HG03139 (cell line): ENCODE data around the gene PRR19.

Experiments
- ATAC-seq: cut with Tn5 transposase; IDR thresholded peaks from one replicate; pipeline ENCODE4 v1.9.1; 2021; ENCODE audit not compliant: unreplicated experiment

PRR19 gene

DNA sequence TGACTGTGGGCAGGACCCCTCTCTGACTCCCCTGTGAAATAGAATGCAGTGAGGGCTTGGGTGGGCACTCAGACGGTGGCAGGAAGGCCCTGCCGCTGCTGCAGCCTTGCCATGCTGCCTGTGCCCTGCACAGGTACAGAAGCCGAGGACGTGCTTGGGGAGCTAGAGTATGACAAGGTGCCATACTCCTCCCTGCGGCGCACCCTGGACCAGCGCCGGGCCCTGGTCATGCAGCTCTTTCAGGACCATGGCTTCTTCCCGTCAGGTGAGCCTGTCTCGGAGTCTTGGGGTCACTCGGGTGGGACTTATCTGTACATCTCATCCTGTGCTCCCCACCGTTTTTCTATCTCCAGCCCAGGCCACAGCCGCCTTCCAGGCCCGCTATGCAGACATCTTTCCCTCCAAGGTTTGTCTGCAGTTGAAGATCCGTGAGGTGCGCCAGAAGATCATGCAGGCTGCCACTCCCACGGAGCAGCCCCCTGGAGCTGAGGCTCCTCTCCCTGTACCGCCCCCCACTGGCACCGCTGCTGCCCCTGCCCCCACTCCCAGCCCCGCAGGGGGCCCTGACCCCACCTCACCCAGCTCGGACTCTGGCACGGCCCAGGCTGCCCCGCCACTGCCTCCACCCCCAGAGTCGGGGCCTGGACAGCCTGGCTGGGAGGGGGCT is 7.3 kb upstream of the PRR19 start:
- no peak for ATAC-seq

- ATAC-seq, result no peak
Measured at GRCh38 chr19:42295342-42295741, 6.6 kb upstream of the PRR19 start.

DNA sequence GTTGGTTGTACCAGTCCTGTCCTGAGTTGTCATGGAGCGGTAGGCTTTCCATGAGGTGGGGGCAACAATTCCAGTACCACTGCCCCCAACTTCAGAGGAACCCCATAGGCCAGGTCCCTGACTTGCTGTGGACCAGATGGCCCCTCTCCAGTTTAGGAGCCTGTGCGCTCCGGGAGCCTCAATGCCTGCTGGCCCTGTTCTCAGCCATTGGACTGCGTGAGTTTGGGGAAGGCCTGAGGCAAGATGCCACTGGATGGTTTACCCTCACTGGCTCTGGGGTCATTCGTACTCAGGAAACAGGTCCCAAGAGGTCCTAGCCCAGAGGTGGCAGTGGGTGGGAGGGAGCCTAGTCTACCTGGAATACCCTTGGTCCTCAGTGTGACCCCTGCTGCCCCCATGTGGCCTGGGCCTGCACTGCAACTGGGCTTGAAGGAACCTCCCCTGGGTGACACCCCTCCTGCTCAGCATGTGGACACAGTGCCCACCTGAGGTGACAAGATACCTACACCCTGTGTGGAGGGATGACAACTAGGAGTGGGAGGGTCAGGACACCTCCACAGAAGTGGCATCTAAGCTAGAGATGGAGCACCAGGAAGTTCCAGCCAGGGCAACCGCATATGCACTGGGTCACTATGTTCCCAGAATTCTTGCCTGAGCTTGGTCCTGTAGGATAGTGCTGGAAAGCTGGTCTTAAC is 6.0 kb upstream of the PRR19 start:
- no peak for ATAC-seq

- ATAC-seq, result no peak
Measured at GRCh38 chr19:42297039-42297438, 4.9 kb upstream of the PRR19 start.

DNA sequence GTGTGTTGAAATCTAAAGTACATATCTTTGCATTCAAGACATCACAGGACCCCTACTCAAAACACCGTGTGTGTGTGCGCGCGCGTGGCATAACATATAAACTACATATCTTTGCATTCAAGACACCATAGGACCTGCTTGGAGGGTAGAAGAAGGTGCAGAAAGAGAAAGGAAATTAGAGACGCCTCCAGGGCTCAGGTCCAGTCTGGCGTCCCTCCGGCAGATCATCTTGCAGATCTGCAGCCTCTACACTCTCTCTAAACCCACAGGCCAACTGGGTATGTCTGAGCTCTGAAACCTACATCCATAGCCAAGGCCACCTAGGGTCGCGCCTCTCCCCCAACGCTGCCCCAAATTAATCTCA is 1.2 kb downstream of the PRR19 start:
- ATAC-seq, result no peak

- ATAC-seq, result no peak
Measured at GRCh38 chr19:42303876-42304275, 1.9 kb downstream of the PRR19 start.

DNA sequence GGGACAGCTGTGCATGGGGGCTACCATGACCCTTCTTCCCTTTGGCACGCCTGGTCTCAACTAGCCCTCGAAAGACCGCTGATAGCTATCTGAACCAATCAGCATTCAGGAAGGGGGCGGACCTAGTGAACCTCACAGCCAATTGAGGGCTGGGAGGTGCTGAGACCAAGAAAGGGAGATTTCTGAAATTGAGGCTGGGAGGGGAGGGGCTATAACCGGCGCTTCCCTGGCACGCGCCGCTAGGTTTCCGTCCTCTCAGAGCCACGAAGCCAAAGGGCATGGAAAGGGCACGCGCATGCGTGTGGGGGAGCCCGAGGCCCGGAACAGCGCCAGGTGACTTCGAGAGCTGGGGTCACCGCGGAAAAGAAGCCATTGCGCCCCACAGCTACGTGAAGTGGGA is 4.7 kb downstream of the PRR19 start:
- ATAC-seq, result no peak

- no peak for ATAC-seq
Measured at GRCh38 chr19:42309686-42310085, 7.8 kb downstream of the PRR19 start.

DNA sequence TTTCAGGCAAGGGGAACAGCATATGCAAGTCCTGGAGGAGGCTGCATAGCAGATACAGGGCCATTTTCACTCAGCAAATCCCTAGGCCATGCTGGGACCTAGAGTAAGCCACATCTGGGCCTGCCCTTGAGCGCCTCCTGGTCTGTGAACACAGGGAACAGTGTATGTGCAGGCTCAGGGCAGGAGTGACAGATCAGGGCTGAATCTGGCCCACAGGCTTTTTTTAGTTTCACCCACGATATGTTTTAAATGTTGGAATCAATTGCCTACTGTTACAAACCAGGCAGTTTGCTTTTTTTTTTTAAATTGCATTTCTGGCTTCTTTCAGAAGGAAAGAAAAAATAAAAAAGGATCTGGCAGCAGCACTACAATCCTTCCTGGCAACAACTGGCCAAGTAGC is 9.7 kb downstream of the PRR19 start:
- ATAC-seq, result no peak

GRCh38 chr19:42312370-42312769 is 10.4 kb downstream of the PRR19 start:
- ATAC-seq, result no peak

- no peak for ATAC-seq
Measured at GRCh38 chr19:42313096-42313839, 11.3 kb downstream of the PRR19 start, which contains the start of gene TMEM145. Gene TMEM145 (plus strand): TSS chr19:42313309. CDS start chr19:42313377, 68 bp downstream.

DNA sequence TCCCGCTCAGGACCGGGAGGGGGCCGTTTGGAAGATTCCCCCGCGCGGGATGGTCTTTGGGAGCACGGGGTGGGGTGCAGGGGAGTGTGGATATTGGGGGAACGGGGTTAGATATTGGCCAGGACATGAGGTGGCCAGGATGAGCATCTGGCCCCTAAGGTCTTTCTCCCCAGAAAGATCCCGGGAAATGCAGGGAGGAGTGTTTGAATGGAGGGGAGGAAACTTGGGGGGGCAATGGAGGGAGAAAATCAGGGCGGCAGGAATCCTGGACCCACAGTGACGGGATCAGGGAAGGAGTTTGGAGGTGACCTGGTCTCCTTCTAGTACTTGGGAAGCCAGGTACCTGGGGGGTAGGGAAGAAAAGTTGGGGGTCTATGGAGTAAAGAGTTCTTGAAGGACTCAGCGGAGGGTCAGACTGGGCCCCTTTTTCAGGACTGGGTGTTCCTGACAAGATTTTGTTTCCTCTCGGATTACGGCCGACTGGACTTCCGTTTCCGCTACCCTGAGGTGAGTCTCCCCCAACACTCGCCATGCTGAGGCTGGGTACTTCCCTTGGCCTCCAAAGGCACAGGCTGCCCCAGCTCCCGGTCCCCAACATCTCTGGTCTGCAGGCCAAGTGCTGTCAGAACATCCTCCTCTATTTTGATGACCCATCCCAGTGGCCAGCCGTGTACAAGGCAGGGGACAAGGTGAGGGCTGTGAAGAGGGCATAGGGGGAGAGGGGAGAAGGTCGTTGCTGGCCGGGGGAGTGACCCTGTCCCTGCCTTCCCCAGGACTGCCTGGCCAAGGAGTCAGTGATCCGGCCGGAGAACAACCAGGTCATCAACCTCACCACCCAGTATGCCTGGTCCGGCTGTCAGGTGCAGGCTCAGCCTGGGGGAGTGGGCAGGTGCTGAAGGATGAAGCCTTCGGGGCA is 12.2 kb downstream of the PRR19 start:
- no peak for ATAC-seq

DNA sequence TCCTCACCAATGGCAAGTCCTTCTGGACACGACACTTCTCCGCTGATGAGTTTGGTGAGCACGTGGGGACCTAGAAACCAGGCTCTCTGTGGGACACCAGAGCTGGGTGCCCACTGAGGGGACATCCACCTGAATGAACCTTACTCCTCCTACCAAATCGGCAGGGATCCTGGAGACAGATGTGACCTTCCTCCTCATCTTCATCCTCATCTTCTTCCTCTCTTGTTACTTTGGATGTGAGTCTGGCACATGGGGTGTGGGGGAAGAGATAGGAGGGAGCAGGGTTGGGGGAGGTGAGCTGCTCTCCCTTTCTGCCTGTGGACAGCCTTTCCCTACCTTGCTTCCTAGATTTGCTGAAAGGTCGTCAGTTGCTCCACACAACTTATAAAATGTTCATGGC is 13.1 kb downstream of the PRR19 start:
- ATAC-seq, result no peak

GRCh38 chr19:42316223-42317211 is 14.6 kb downstream of the PRR19 start:
- ATAC-seq, result no peak

DNA sequence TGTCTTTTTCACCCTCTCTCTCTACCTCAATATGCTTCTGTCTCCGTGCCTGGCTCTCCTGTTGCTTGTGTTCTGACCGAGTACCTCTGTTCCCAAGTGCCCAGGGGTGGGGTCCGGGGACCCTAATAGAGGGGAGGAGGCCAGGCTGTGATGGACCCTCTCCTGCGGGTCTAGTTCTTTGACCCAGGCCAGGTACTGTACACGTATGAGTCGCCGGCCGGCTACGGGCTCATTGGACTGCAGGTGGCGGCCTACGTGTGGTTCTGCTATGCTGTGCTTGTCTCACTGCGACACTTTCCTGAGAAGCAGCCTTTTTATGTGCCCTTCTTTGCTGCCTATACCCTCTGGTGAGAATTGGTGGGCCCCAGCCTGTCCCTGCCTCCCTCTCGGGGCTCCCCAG is 15.6 kb downstream of the PRR19 start:
- no peak for ATAC-seq

DNA sequence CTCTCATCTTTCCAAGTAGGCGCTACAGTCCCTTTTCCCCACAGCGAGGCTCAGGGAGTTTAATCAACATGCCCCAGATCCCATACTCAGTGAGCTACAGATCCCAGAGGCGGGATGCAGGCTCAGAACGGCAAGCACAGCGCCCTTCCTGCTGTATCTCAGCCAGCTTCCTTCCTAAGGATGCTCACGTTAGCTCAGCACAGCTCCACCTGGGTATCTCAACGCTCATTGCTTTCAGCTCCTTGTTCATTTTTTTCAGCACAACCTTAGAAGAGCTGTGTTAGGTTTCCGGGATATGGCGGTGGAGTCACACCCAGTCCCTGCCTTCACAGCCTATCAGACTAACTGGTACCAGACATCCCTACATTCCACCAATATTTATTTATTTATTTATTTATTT is 20.4 kb downstream of the PRR19 start:
- no peak for ATAC-seq

DNA sequence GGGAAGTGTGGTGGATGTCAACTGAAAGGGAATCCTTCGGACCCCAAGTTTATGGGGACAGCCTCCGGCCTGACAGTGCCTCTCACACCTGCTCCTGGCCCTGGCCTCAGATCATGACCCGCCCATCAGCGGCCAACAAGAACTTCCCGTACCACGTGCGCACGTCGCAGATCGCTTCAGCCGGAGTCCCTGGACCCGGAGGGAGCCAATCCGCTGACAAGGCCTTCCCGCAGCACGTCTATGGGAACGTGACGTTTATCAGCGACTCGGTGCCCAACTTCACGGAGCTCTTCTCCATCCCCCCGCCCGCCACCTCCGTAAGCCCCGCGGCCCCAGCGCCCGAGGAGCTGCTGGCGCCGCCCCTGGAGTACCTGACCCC is 21.5 kb downstream of the PRR19 start:
- no peak for ATAC-seq

DNA sequence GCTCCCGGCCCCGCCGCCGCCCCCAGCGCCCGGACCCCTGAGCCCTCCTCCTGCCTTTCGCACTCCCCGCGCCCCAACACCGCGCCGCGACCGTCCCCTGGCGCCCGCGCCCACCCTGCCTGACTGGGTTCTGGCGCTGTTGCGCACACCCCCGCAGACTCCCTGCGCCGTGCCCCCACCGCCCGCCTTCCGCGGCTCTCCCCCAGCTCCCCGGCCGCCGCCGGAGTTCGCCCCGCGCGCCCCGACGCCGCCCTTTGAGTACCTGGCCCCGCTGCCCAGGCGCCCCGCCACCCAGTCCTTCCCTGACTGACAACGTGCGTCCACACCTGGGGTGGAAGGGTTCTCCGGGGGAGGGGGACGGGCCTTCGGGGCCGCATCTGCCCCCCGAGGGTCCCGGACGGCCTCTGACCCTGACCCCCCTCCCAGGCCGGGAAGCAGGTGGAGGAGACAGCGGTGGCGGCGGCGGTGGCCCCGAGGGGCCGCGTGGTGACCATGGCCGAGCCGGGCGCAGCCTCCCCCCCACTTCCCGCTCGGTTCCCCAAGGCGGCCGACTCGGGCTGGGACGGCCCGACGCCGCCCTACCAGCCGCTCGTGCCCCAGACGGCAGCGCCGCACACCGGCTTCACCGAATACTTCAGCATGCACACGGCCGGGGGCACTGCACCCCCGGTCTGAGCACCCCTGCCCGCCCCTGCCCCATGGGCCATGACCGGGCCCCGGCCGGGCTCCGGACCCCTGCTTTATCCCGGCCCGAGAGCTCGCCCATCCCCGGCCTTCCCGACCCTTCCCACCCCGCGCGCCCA is 22.1 kb downstream of the PRR19 start:
- ATAC-seq, result no peak

- no peak for ATAC-seq
Measured at GRCh38 chr19:42324655-42325307, 22.8 kb downstream of the PRR19 start.
